ENCODE results near the gene UROS.

UROS gene

DNA sequence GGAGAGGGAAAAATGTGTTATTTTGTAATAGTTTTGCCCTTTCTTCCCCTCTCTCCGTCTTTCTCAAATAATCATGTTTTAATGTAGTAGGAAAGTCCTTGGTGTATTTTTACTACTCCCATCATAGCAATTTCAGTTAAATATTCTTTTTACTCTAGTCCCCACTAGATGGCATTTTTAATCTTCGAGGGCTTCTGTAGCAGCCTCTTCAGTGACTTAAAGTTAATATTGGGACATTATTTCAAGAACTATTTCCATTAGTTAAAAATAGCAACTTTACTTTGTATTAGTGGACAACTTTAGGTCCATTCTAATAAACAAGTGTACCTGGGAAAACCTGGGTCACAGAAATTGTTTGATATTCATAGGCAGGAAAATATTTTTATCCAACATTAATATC is 80.6 kb downstream of the UROS start:
- H3K27ac ChIP-seq: no peak overlapping the region
- TF ChIP-seq, protein P1, sequence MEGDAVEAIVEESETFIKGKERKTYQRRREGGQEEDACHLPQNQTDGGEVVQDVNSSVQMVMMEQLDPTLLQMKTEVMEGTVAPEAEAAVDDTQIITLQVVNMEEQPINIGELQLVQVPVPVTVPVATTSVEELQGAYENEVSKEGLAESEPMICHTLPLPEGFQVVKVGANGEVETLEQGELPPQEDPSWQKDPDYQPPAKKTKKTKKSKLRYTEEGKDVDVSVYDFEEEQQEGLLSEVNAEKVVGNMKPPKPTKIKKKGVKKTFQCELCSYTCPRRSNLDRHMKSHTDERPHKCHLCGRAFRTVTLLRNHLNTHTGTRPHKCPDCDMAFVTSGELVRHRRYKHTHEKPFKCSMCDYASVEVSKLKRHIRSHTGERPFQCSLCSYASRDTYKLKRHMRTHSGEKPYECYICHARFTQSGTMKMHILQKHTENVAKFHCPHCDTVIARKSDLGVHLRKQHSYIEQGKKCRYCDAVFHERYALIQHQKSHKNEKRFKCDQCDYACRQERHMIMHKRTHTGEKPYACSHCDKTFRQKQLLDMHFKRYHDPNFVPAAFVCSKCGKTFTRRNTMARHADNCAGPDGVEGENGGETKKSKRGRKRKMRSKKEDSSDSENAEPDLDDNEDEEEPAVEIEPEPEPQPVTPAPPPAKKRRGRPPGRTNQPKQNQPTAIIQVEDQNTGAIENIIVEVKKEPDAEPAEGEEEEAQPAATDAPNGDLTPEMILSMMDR (IDR thresholded peaks at IDR 0.05): no peak
- TF ChIP-seq ZFX (IDR thresholded peaks at IDR 0.05; ENCODE audit: borderline replicate concordance): no peak

DNA sequence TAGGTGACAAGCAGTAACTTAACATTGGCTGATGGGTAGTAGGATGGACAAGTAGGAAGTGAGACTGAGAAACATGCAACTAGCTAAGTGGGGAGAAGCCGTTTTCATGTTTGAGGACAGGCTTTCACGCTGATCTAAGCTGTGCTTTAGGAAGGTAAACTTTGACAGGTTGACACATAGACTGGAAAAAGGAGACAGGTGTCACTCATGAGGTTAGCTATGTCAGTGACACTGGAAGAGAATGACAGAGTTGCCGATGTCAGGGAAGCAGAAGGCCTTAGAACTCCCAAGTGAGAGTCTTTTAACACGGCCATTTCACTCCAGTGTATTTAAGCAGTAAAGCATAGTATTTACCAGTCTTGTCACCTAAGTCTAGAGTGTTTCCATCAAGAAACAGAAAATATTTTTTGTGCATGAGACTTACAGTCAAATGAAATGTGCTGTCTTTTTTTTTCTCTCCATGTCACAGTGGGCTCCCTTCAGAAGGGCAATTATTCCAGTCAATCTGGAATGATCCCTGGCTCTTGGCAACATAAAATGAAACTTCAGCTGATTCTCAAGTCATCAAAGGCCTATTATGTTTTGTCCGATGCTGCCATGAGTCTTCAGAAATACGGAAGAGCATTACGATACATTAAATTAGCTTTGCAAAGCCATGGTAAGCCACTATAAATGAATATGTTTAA is 82.9 kb downstream of the UROS start:
- TF ChIP-seq ZFX (IDR thresholded peaks at IDR 0.05; ENCODE audit: borderline replicate concordance): no peak
- TF ChIP-seq, protein P1 (IDR thresholded peaks at IDR 0.05): no peak
- H3K27ac ChIP-seq: no peak overlapping the region
